GM18511 (cell line): ENCODE data around the gene FTCD.
"Not testable (repeated sequence)": the region's sequence is repeated elsewhere in the genome, so short reads cannot be mapped to it uniquely, and the experiment has no call there.

ENCODE experiments used
- ATAC-seq: cut with Tn5 transposase; IDR thresholded peaks from one replicate; pipeline ENCODE4 v1.9.1; 2021; ENCODE audit warnings: mild to moderate bottlenecking, moderate library complexity; ENCODE audit not compliant: unreplicated experiment

FTCD gene, protein sequence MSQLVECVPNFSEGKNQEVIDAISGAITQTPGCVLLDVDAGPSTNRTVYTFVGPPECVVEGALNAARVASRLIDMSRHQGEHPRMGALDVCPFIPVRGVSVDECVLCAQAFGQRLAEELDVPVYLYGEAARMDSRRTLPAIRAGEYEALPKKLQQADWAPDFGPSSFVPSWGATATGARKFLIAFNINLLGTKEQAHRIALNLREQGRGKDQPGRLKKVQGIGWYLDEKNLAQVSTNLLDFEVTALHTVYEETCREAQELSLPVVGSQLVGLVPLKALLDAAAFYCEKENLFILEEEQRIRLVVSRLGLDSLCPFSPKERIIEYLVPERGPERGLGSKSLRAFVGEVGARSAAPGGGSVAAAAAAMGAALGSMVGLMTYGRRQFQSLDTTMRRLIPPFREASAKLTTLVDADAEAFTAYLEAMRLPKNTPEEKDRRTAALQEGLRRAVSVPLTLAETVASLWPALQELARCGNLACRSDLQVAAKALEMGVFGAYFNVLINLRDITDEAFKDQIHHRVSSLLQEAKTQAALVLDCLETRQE

DNA sequence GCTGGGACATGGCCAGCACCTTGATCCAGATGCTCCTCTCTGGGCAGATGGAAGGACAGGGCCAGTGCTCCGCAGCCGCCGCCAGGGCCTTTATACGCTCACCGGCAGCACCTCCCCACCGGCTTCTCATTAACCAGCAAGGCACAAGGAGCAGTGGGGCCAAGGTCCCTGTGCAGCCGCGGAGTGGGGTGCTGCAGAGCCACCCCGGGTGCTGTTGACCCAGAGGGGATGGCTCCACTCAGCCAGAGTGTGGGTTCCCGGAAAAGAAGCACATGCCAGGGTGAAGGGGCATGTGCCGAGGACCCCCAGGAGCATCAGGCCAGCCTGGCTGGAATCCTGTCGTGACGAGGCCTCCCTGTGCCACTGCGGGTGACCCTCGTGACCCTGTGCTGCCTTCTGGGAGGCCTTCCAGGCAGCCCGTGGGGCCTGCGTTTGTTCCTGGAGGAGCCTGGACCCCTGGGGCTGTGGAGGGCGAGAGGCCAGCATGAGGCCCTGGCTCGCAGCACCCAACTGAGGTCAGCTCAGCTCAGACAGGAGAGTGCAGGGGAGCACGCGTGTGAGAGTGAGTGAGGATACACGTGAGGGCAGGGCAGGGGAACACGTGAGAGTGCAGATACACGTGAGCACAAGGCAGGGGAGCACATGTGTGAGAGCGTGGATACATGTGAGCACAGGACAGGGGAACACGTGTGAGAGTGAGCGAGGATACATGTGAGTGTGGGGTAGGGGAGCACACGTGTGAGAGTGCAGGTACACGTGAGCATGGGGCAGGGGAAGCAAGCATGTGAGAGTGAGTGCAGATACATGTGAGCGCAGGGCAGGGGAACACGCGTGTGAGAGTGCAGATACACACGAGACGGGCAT lies at the start of gene FTCD:
TSS of gene FTCD (minus strand) at position 66 of the 864 bp plus-strand sequence. CDS start at position 10, 56 bp downstream.
- no peak for ATAC-seq

DNA sequence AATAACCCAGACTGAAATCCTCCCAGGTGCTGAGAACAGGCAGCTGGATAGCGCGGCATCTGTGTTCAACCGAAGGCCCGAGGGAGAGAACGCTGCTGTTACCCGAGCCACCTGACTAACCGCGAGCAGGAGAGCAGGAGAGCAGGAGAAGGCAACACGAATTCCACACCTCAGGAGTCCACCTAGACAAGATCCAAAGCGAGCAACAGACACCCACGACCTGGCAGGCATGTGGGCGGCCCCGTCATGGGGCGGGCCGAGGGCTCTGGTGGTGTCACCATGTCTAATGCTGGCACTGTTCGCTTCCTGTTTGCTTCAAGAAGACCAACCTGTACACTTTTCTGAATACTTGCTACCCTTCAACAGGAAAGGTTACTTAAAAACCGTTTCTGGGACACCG lies 49.8 kb upstream of the FTCD start:
- ATAC-seq = no peak

DNA sequence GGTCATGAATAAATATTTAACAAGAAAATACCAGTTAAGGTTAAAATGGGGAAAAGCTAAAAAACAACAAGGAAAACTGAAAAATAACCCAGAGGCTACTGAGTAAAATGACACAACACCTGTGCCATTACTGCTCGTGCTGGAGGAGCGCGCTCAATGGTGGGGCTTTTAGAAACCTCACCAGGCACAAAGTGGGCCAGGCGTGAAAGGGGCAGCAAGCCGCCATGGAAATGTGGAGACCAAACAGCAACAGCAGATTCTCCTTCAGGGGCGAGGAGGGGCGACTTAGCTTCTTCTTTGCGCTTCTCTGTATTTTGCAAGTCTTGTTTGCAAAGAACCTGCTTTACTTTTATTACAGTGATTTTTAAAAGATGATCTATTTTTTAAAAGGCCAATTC lies 47.8 kb upstream of the FTCD start:
- ATAC-seq = no peak

DNA sequence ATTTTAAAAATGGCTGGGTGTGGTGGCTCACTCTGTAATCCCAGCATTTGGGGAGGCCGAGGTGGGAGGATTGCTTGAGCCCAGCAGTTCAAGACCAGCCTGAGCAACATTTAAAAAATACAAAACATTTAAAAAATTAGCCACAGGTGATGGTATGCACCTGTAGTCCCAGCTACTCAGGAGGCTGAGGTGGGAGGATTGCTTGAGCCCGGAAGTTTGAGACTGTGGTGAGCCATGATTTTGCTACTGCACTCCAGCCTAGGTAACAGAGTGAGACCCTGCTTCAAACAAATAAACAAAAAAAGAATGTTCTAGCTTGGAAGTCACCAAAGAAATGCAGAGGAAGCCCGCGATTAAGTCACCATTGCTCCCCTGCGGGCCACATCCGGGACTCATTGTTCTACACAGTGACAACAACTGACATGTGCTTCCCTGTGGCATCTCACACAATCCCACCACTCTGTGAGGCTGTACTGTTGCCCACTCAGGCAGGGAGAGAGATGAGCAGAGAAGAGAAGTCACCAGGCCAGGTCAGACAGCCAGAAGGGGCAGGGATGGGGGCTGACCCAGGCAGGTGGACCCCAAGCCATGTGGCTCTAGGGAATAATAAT lies 47.3 kb upstream of the FTCD start:
- ATAC-seq = no peak

DNA sequence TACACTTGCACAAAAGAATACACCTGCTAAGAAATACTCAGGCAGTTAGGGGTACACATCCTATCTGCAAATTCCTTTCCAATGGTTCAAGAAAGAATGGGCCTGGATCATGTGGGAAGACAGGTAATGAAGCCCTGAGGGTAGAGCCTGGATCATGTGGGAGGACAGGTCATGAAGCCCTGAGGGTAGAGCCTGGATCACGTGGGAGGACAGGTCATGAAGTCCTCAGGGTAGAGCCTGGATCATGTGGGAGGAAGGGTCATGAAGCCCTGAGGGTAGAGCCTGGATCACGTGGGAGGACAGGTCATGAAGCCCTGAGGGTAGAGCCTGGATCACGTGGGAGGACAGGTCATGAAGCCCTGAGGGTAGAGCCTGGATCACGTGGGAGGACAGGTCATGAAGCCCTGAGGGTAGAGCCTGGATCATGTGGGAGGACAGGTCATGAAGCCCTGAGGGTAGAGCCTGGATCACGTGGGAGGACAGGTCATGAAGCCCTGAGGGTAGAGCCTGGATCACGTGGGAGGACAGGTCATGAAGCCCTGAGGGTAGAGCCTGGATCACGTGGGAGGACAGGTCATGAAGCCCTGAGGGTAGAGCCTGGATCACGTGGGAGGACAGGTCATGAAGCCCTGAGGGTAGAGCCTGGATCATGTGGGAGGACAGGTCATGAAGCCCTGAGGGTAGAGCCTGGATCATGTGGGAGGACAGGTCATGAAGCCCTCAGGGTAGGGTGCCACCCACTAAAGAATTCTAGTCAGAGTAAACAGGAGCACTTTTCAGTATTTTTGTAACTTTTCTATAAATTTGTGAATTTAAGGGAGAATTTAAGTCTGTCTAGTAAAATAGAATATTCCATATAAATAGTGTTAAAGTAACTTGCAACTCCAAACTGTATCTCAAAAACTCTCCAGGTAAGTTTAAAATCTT lies 45.8 kb upstream of the FTCD start:
- ATAC-seq = not testable (repeated sequence)

DNA sequence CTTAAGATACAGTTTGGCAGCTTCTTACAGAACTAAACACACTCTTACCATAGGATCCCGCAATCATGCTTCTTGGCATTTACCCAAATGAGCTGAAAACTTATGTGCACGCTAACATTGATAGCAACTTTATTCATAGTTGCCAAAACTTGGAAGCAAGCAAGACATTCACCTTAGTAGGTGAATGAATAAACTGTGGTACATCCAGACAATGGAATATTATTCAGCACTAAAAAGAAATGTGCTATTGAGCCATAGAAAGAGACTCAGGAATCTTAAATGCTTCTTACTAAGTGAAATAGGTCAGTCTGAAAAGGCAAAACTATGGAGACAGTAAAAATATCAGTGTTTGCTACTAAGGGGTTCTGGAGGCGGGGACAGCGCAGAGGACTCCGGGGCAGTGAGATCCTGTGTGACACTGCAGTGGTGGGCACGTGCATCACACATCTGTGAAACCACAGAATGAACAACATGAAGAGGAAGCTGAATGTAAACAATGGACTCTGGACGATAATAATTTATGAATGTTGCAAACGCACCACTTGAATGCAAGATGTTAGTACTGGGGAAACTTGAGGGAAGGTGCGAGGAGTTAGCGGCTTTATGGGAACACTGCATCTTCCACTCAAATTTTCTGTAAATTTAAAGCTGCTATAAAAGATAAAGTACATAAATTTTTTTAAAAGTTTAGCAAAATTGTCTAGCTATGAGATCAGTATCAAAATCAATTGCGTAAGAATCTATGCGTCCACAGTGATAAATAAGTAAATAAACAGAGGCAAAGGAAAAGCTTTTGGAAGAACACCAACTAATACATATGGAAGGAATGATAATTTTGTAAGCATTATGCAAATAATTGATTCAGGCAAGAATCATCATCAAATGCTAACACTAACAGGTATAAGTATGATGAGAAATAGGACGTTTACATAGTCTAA lies 44.3 kb upstream of the FTCD start:
- ATAC-seq = no peak

DNA sequence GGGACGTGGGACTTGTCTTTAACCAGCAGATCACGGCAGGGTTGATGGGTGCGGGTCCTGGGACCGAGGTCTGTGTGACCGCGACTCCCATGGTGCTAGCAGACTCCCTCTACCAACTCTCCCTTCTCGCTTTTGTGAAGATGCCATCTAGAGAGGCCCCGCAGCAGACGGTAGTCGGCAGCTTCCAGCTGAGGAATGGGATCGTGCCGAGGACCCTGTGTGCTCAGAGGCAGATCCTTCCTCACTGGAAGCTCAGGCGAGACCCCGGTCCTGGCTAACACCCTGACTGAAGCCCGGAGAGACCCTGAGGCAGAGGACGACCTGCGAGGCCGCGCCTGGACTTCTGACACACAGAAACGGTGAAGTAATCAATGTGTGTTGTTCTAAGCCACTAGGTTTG lies 41.4 kb upstream of the FTCD start:
- no peak for ATAC-seq

DNA sequence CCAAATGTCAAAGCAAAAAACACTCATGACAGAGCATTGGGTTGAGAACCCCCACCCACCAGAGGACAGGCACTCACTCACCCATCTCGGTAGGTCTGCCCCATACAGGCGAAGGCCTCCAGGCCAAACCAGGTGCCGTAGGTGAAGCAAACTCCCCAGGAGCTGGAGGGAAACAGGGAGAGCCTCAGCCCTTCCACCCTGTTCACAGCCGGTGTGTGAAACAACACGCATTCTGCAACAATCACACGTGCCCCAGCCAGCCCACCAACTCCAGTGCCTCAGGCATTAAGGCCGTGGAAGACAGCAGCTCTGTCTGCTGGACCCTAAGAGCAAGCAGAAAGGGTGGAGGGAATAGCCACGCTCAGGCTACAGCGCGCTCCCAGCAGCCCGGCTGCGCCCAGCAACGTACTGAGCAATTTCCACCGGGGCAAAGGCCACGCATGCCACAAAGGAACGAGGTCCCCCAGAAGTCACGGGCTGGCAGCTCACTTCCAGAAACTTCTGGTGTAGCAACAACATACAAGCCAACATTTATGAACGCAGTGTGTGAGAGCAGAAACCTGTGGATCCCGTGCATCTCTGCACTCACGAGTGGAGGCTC lies 40.3 kb upstream of the FTCD start:
- ATAC-seq = no peak

DNA sequence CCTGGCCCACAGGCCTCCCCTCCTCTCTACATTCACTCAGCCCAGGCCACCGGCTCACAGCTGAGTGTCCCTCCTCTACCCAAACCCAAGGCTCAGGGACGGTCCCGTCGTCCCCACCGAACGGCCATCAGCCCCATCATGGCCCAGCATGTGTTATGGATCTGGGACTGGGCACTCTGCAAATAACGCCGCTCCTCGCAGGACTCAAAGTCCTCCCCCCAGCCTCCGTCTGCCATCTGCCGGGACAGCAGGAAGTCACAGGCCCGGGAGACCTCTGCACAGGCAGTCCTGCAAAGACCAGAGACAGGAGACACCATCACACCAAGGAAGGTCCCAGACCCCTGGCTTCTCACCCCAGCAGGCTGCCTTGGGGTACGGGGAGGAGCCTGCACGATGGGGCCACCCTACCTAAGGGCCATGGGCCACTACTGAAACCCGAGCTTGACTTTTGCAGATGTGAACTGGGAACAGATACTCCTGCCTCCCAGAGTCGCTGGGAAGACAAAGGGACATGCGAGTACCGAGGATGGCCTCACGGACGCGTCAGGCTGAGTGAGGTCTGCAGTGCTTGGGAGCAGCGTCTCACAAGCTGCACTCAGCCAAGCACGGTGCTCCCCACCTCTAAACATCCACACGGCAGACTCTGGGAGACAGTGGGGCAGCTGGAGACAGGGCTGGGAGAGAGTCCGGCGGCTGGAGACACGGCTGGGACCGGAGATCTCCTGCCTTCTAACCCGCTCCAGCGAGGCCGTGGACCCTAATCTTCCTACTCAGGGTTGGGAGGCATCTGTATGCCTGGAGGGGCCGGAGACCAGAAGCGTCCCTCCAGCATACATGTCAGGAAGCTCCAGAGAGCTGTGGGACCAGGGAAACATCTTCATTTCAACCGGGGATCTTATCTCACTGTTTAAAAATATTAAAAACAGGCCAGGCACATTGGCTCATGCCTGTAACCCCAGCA lies 39.3 kb upstream of the FTCD start:
- ATAC-seq = no peak

DNA sequence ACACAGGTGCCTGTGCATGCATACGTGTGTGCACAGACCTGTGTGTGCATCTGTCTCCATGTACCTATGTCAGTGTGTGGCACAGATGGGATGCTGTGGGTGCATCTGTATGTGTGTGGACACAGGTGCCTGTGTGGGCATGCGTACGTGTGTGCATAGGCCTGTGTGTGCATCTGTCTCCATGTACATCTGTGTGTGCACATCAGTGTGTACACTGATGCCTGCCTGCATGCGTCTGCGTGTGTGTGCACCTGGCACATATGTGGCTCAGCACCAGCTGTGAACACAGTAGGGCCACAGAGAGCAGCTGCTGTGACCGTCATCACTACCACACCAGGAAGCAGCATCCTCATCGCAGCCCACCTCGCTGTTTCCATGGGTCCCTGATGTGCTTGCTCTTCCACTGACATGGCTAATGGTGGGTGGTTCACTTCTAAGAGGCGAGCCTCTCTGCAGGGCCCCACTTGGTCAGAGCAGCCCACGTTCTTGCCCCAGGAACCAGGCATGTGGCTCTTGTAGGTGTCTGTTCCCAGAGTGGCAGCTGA lies 38.5 kb upstream of the FTCD start:
- ATAC-seq = no peak

DNA sequence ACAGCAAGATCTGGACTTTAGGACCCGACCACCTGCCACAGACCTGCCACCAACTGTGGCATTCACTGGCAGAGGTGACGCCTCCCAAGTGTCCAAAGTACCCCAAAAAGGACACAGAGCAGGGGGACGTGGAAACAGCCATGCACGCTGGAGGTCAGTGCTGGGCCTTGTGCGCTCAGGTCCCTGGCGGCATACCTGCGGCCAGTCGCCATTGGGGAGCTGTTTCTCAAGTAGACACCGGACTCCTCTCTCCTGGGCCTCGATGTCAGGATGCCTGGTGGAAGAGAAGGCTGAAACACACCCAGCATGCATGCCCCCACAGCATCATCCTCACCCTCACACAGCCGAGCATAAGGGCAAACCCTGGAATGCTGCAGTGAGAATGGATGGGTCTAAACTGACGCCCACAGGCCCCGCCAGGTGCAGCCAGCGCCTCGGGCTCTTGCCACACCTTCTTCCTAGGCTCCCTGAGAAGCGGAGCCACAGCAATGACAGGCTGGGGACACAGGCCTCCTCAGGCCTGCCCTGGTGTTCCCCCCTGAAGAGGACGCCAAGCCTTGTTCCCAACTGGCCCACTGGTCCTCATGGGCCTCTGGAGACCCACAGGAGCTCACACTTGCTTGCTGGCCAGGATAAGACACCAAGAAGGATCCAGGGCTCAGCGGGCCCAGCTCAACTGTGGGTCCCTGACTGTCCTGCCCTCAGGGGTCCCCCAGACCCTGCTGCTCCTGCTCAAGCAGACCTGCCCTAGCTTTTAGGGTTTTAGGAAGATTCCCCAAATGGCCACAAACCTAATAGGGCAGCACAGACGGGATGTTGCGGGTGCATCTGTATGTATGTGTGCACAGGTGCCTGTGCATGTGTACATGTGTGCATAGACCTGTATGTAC lies 36.6 kb upstream of the FTCD start:
- ATAC-seq = no peak

DNA sequence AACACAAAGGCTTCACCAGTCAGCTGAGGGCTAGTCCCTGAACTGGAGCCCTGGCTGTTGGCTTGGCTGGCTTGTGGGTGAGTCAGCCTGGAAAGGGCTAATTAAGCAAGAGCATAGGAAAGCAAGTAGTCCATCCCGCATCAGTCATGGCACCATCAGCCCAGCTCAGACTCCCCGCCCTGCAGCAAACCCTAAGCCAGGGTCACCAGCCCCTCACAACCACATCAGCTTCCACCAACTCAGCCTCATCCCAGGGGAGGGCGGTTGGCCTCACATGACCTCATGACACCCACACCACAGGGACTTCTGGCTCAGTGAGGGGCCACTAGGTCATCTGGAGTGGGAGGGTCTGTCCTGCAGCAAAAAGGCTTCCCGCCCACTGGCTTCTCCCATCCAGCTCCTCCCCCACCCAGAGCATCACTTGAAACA lies 35.9 kb upstream of the FTCD start:
- ATAC-seq = no peak

DNA sequence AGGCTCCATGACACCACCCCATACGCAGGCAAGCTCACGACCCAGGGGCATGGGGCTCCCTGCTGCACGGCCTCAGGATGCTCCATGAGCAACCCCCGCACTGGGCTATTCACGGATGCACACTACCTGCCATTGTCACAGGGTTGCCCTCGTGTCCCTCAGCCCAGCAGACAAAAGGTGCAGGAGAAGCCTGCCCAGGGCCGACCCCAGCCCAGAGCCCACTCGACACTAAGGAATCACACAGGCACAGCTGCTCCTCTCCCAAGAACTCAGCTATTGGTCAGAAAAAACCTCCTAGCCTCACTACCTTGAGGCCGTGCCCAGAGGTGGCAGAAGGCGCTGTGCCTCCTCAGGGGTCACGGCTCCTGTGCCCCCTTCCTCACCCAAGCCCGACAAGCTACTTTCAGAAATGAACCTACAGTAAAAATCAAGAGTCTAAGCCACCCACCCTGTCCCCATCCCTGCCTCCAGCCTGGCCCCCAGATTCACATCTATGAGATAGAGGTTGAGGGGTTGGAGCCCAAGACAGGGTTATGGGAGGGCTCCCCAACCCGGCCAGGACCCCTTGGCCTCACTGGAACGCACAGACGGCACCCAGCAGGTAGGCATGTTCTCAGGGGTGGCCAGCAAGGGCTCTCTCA lies 35.2 kb upstream of the FTCD start:
- ATAC-seq = no peak

DNA sequence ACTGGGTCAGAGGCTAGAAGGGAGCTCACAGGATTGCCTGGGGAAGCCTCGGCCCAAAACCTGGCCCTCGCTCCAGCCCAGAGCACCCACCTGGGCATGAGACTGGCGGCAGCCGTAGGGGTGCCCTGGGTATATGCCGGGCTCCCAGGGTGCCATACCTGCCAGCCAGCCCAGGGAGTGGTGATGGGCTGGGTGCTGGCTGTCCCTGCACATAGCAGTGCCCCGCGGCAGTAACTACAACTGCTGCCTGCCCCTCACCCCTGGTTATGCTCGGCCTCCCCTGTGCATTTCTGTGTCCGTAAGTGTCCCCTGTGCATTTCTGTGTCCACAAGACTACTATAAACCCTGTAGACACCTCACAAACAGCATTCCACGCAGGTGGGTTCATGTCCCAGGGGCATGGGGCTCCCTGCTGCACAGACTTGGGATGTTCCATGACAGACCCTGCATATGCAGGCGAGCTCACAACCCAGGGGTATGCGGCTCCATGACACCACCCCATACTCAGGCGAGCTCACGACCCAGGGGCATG lies 34.6 kb upstream of the FTCD start:
- no peak for ATAC-seq

DNA sequence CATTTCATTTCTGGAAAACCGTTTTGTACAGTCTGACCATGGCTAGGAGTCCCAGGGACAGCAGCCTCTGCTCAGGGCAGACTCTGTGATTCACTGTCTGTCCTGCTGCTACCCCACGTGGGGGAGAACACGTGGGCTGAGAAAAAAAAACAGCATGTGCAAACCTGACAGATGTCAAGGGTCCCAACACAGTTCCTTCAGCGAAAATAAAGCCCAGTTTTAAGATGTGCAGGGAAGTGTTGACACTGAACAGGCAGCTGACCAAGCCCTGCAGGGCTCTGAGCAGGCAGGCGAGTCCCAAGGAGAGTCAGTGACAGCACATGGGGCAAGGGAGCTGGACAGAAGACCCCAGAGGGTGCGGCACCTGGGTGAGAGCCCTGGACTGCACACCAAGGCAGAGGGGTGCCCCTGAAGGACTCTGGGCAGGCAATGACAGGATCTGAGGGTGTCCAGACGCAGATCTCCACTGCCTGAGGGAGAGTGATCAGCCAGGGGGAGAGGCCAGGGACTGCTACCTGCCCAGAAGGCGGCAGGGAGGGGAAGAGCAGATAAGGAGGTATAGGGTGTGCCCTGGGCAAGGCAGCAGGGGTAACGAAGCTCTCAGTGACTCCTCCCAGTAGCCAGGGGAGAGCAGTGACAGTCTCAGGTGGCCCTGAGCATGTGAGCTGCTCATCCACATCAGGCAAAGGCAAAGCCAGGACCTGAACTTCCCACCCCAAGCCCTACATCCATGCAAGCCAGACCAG lies 34.0 kb upstream of the FTCD start:
- ATAC-seq = no peak
